A673 (cell line): Measurements from ENCODE around the gene ABCA2. TPM values are rescaled to one million over a fixed set of nuclear protein-coding genes. Genes with fewer than 3 reads are reported as not detected.

Source experiments
- BruUV-seq: library from RNA; stranded (reverse); fragments of 400-500 nt; replicated peaks from 2 replicates; lab custom pipeline; 2021; lab: Mats Ljungman, UMichigan
- CTCF ChIA-PET: fragments of 300-600 bp; sonication (Branson Sonifier 250); formaldehyde crosslinking; loops from one replicate; lab custom pipeline; 2022; ENCODE audit warnings: antibody characterized with exemption; lab: Charles Lee
- POLR2A ChIA-PET: fragments of 300-600 bp; sonication (Branson Sonifier 250); formaldehyde crosslinking; loops from one replicate; lab custom pipeline; 2022; ENCODE audit warnings: antibody characterized with exemption; ENCODE audit not compliant: low non-redundant PET; lab: Charles Lee
- DNase-seq: peaks from one replicate; pipeline ENCODE4 v3.0.0-alpha.2; 2015; ENCODE audit warnings: low spot score
- H3K27ac ChIP-seq: fragments of 200-600 bp; sonication (generic); 2 replicates; pipeline ENCODE4 v1.5.1; 2016; ENCODE audit warnings: mixed run types, low read depth, mild to moderate bottlenecking, mixed read lengths, antibody characterized with exemption, low read length; ENCODE audit not compliant: poor library complexity, severe bottlenecking
- H3K27me3 ChIP-seq: fragments of 200-600 bp; sonication (generic); replicated peaks from 2 replicates; pipeline ENCODE4 v1.6.1; 2017; ENCODE audit warnings: mixed run types, low read depth, mild to moderate bottlenecking, mixed read lengths, antibody characterized with exemption, low read length; ENCODE audit not compliant: insufficient read depth, poor library complexity
- H3K36me3 ChIP-seq: fragments of 200-600 bp; sonication (generic); 2 replicates; pipeline ENCODE4 v1.6.1; 2016; ENCODE audit warnings: mixed run types, mild to moderate bottlenecking, mixed read lengths, antibody characterized with exemption, low read length; ENCODE audit not compliant: insufficient read depth, poor library complexity, severe bottlenecking
- H3K4me1 ChIP-seq: fragments of 200-600 bp; sonication (generic); 2 replicates; pipeline ENCODE4 v1.6.1; 2017; ENCODE audit warnings: mixed run types, mild to moderate bottlenecking, mixed read lengths, antibody characterized with exemption, low read length; ENCODE audit not compliant: insufficient read depth, poor library complexity, severe bottlenecking
- H3K4me3 ChIP-seq: fragments of 200-600 bp; sonication (generic); 2 replicates; pipeline ENCODE4 v1.5.1; 2016; ENCODE audit warnings: low read depth, mixed run types, mild to moderate bottlenecking, mixed read lengths, low read length; ENCODE audit not compliant: poor library complexity, severe bottlenecking
- H3K9me3 ChIP-seq: fragments of 200-600 bp; sonication (generic); 2 replicates; pipeline ENCODE4 v1.6.1; 2016; ENCODE audit warnings: mixed run types, low read depth, mild to moderate bottlenecking, mixed read lengths, antibody characterized with exemption, low read length; ENCODE audit not compliant: poor library complexity, severe bottlenecking
- EZH2 ChIP-seq: fragments of 200-600 bp; sonication (generic); IDR thresholded peaks from 2 replicates; pipeline ENCODE4 v1.6.1; 2017; ENCODE audit warnings: borderline replicate concordance, low read depth, mild to moderate bottlenecking, mixed read lengths, antibody characterized with exemption, low read length; ENCODE audit not compliant: poor library complexity, severe bottlenecking
- intact Hi-C: fragments of 100-400 bp; cut with micrococcal nuclease; formaldehyde crosslinking; loops from one replicate; pipeline ENCODE4 v1.10.0; 2022; ENCODE audit not compliant: unreplicated experiment
- total RNA-seq: library from RNA; stranded (reverse); gene quantifications from 2 replicates; pipeline ENCODE4 v1.2.3, GENCODE V29; 2021
- TF ChIP-seq, protein P1 (sequence below): fragments of 300-800, 200-600 bp; sonication (generic); conservative IDR thresholded peaks from 2 replicates; pipeline ENCODE4 v1.5.1; 2017; ENCODE audit warnings: low read depth, mild to moderate bottlenecking, antibody characterized with exemption, low read length, moderate library complexity, mixed read lengths

The ABCA2 gene
- total RNA-seq, 1 experiment from 2014 or later = 27.8 TPM

DNA sequence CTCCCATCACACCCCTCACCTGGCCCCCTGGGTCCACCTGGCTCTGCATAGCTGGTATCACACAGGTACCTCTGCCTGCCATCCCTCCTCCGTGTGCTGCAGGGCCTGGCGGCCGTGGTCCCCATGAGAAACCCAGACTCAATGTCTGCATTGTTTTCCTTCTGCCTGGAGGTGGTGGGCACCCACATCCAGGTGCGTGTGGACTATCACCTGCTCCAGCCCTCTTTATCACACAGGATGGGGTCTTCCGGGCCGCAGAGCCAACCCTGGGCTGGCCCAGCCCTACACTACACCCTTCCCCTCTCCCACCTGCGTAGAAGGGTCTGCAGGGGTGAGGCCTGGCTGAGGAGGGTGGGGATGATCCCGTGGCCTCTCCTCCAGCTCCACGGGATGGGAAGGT, 10.9 kb upstream of the ABCA2 start:
- no peak overlapping the region for H3K4me3 ChIP-seq
- no peaks in the 10 kb centered on the region for H3K27me3 ChIP-seq
- no TSS peak for BruUV-seq
- POLR2A ChIA-PET = no interaction called here
- no peak for TF ChIP-seq EZH2
- TF ChIP-seq, protein P1, sequence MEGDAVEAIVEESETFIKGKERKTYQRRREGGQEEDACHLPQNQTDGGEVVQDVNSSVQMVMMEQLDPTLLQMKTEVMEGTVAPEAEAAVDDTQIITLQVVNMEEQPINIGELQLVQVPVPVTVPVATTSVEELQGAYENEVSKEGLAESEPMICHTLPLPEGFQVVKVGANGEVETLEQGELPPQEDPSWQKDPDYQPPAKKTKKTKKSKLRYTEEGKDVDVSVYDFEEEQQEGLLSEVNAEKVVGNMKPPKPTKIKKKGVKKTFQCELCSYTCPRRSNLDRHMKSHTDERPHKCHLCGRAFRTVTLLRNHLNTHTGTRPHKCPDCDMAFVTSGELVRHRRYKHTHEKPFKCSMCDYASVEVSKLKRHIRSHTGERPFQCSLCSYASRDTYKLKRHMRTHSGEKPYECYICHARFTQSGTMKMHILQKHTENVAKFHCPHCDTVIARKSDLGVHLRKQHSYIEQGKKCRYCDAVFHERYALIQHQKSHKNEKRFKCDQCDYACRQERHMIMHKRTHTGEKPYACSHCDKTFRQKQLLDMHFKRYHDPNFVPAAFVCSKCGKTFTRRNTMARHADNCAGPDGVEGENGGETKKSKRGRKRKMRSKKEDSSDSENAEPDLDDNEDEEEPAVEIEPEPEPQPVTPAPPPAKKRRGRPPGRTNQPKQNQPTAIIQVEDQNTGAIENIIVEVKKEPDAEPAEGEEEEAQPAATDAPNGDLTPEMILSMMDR = no peak
- H3K27ac ChIP-seq = no peak overlapping the region
- no peak for DNase-seq
- intact Hi-C loops = no loop called here
- H3K9me3 ChIP-seq = no peaks in the 10 kb centered on the region
- H3K4me1 ChIP-seq = peaks cover 26% of the 10 kb centered on the region
- peaks cover 19% of the 10 kb centered on the region for H3K36me3 ChIP-seq
- CTCF ChIA-PET = no interaction called here

DNA sequence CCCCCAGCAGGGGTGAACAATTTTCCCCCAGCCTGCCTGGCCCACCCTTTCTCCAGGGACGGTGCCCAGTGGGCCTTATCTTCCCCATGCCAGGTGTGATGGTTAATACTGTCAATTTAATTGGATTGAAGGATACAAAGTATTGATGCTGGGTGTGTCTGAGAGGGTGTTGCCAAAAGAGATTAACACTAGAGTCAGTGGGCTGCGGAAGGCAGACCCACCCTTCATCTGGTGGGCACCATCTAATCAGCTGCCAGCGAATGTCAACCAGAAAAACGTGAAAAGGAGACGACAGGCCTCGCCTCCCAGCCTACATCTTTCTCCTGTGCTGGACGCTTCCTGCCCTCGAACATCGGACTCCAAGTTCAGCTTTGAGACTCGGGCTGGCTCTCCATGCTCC, 9.4 kb upstream of the ABCA2 start:
- H3K36me3 ChIP-seq = peaks cover 19% of the 10 kb centered on the region
- H3K4me1 ChIP-seq = peaks cover 22% of the 10 kb centered on the region
- BruUV-seq = no TSS peak
- no peaks in the 10 kb centered on the region for H3K9me3 ChIP-seq
- ChIA-PET CTCF (interaction anchor here (0.6 kb wide), 1 partner anchor 188 kb away, joined by 4 read pairs; no protein-coding TSS in a partner anchor), POLR2A (no interaction called here)
- no peaks in the 10 kb centered on the region for H3K27me3 ChIP-seq
- no peak for DNase-seq
- H3K27ac ChIP-seq = no peak overlapping the region
- H3K4me3 ChIP-seq = no peak overlapping the region
- intact Hi-C loops = no loop called here
- no peak for TF ChIP-seq EZH2
- TF ChIP-seq, protein P1 = no peak

DNA sequence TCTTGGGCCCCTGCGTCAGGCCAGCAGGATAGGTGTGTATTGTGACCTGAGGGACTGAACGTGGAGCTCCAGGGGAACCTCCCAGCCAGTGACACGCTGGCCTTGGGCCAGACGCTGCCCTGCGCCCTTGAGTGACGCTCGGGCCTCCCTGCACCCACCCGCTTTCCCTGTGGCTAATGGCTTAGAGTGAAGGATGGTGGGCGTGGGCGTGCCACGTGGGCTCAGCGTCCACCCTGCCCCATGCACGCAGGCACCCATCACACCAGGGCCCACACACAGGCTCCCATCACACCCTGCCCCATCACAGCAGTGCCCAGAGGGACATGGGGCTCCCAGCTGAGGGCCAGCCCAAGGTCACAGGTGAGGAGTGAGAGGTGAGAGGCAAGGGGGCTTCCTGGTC, 9.0 kb upstream of the ABCA2 start:
- H3K9me3 ChIP-seq = no peaks in the 10 kb centered on the region
- intact Hi-C loops = no loop called here
- H3K4me1 ChIP-seq = peaks cover 22% of the 10 kb centered on the region
- ChIA-PET CTCF (interaction anchor here (0.6 kb wide), 1 partner anchor 188 kb away, joined by 4 read pairs; no protein-coding TSS in a partner anchor), POLR2A (no interaction called here)
- DNase-seq = no peak
- TF ChIP-seq EZH2 = no peak
- TF ChIP-seq, protein P1 = no peak
- no peaks in the 10 kb centered on the region for H3K27me3 ChIP-seq
- peaks cover 19% of the 10 kb centered on the region for H3K36me3 ChIP-seq
- H3K27ac ChIP-seq = no peak overlapping the region
- no peak overlapping the region for H3K4me3 ChIP-seq
- no TSS peak for BruUV-seq
